ENCODE results near the gene DYNLT1.

Gene DYNLT1

GRCh38 chr6:158611541-158612370 lies 32.8 kb downstream of the DYNLT1 start:
- TF ChIP-seq MAX (IDR thresholded peaks at IDR 0.05): no peak
- TF ChIP-seq YY1 (IDR thresholded peaks at IDR 0.05; ENCODE audit: low read depth): no peak
- TF ChIP-seq EP300 (IDR thresholded peaks at IDR 0.05; ENCODE audit: borderline replicate concordance): no peak
- no peak for TF ChIP-seq TCF12 (IDR thresholded peaks at IDR 0.05; ENCODE audit: low read depth)
- no peak for TF ChIP-seq FOXM1 (IDR thresholded peaks at IDR 0.05; ENCODE audit: borderline replicate concordance, low read depth)
- peak; percentile 62 for TF ChIP-seq TEAD4 (IDR thresholded peaks at IDR 0.05)

- TF ChIP-seq REST (IDR thresholded peaks at IDR 0.05; ENCODE audit: low read depth): no peak
- no peak for TF ChIP-seq CEBPB (IDR thresholded peaks at IDR 0.05)
- no peak for TF ChIP-seq NFIC (IDR thresholded peaks at IDR 0.05)
- TF ChIP-seq TAF1 (IDR thresholded peaks at IDR 0.05; ENCODE audit: low read depth): no peak
- no peak for TF ChIP-seq YY1 (IDR thresholded peaks at IDR 0.05; ENCODE audit: low read depth)
- no peak for TF ChIP-seq USF1 (IDR thresholded peaks at IDR 0.05)
- TF ChIP-seq CREB1 (IDR thresholded peaks at IDR 0.05; ENCODE audit: low read depth): no peak
- TF ChIP-seq EGR1 (IDR thresholded peaks at IDR 0.05): no peak
- no peak for TF ChIP-seq RAD21 (IDR thresholded peaks at IDR 0.05; ENCODE audit: low read depth)
- TF ChIP-seq ZBTB7A (IDR thresholded peaks at IDR 0.05; ENCODE audit: low read depth): no peak
These were observed 33.5 kb downstream of the DYNLT1 start for GRCh38 chr6:158611039-158611438.

GRCh38 chr6:158610319-158610968 lies 34.1 kb downstream of the DYNLT1 start:
- no peak for TF ChIP-seq CREB1 (IDR thresholded peaks at IDR 0.05; ENCODE audit: low read depth)

- TF ChIP-seq FOXM1 (IDR thresholded peaks at IDR 0.05; ENCODE audit: borderline replicate concordance, low read depth) (no peak), EP300 (IDR thresholded peaks at IDR 0.05; ENCODE audit: borderline replicate concordance) (no peak), ZBTB7A (IDR thresholded peaks at IDR 0.05; ENCODE audit: low read depth) (no peak), NFIC (IDR thresholded peaks at IDR 0.05) (no peak)
These were observed 34.9 kb downstream of the DYNLT1 start for GRCh38 chr6:158609455-158610155.

- TF ChIP-seq REST (IDR thresholded peaks at IDR 0.05; ENCODE audit: low read depth) (no peak), USF1 (IDR thresholded peaks at IDR 0.05) (no peak), TCF12 (IDR thresholded peaks at IDR 0.05; ENCODE audit: low read depth) (no peak), TEAD4 (IDR thresholded peaks at IDR 0.05) (no peak), EGR1 (IDR thresholded peaks at IDR 0.05) (no peak)
These were observed 36.3 kb downstream of the DYNLT1 start for GRCh38 chr6:158608221-158608620.

GRCh38 chr6:158607411-158608170 lies 37.0 kb downstream of the DYNLT1 start:
- TF ChIP-seq EP300 (IDR thresholded peaks at IDR 0.05; ENCODE audit: borderline replicate concordance) (no peak), RAD21 (IDR thresholded peaks at IDR 0.05; ENCODE audit: low read depth) (no peak), FOXM1 (IDR thresholded peaks at IDR 0.05; ENCODE audit: borderline replicate concordance, low read depth) (no peak), REST (IDR thresholded peaks at IDR 0.05; ENCODE audit: low read depth) (no peak), MAX (IDR thresholded peaks at IDR 0.05) (no peak), USF1 (IDR thresholded peaks at IDR 0.05) (no peak), ZBTB7A (IDR thresholded peaks at IDR 0.05; ENCODE audit: low read depth) (no peak), YY1 (IDR thresholded peaks at IDR 0.05; ENCODE audit: low read depth) (no peak), CREB1 (IDR thresholded peaks at IDR 0.05; ENCODE audit: low read depth) (no peak), CEBPB (IDR thresholded peaks at IDR 0.05) (no peak), EGR1 (IDR thresholded peaks at IDR 0.05) (no peak)
